Subcutaneous adipose tissue (tissue), 4 donors: ENCODE results near the gene MRPS10. TPM values are rescaled to one million over a fixed set of nuclear protein-coding genes. Genes with fewer than 3 reads are reported as not detected.

ENCODE experiments used
- total RNA-seq, 4 donors: library from RNA; depleted of rRNA; stranded (reverse); fragments of >200 nt; gene quantifications; one replicate each; pipeline ENCODE4 v1.1.0, GENCODE V29; 2016
- TF ChIP-seq, protein P1 (sequence below): fragments of 450-650 bp; IDR thresholded peaks from one replicate; pipeline ENCODE4 v1.5.1; 2016; ENCODE audit warnings: low read depth, mild to moderate bottlenecking, control low read depth, antibody characterized with exemption, moderate library complexity

MRPS10 gene
- total RNA-seq, 4 donors from 2014 or later, result 29.1 to 35.6 (median 31.9) TPM

DNA sequence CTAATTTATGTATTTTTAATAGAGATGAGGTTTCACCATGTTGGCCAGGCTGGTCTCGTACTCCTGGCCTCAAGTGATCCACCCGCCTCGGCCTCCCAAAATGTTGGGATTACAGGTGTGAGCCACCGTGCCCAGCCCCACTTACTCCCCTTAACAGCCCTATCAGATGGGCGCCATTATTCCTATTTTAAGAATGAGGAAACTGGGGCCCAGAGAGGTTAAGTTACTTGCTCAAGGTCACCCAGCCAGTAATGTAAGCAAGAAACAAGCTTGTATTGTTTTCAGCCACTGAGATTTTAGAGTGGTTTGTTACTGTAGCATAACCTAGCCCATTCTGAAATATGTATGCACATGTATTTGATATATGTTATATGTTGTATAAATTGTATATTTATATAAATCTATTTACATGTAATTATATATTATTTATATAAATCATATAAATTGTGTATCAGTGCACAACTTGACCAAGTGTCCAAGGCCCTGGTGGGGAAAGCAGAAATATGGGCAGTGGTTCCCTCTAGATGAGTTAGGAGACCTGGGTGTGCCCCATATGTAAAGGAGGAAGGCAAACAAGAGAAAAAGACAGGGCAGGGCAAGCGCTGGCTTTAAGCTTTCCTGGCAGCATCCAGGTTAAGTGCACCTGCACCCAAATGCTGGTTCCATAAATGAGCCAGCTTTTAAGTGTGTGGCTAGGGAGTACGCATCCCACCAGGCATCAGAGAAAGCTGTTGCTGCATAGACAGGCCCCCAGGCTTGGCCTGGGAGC is 45.7 kb downstream of the MRPS10 start:
- TF ChIP-seq, protein P1, sequence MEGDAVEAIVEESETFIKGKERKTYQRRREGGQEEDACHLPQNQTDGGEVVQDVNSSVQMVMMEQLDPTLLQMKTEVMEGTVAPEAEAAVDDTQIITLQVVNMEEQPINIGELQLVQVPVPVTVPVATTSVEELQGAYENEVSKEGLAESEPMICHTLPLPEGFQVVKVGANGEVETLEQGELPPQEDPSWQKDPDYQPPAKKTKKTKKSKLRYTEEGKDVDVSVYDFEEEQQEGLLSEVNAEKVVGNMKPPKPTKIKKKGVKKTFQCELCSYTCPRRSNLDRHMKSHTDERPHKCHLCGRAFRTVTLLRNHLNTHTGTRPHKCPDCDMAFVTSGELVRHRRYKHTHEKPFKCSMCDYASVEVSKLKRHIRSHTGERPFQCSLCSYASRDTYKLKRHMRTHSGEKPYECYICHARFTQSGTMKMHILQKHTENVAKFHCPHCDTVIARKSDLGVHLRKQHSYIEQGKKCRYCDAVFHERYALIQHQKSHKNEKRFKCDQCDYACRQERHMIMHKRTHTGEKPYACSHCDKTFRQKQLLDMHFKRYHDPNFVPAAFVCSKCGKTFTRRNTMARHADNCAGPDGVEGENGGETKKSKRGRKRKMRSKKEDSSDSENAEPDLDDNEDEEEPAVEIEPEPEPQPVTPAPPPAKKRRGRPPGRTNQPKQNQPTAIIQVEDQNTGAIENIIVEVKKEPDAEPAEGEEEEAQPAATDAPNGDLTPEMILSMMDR, result no peak

DNA sequence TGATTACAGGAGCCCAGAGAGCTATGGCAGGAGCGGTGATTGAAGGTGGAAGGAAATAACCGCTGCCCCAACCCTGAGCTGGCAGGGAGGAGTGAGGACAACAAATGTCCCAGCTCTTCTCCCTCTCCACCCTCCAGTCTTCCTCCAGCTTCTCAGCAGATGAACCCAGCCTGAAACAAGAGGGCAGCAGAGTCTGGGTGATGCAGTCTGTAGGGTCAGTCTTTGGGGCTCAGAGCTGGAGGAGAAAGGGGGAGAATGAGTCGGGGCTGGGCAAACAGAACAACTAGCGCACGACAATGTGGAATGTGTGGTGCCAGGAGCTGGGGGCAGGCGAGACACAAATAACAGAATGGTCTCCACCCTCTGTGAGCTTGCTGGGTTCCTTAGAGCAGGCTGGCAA is 49.0 kb downstream of the MRPS10 start:
- TF ChIP-seq, protein P1, result no peak

DNA sequence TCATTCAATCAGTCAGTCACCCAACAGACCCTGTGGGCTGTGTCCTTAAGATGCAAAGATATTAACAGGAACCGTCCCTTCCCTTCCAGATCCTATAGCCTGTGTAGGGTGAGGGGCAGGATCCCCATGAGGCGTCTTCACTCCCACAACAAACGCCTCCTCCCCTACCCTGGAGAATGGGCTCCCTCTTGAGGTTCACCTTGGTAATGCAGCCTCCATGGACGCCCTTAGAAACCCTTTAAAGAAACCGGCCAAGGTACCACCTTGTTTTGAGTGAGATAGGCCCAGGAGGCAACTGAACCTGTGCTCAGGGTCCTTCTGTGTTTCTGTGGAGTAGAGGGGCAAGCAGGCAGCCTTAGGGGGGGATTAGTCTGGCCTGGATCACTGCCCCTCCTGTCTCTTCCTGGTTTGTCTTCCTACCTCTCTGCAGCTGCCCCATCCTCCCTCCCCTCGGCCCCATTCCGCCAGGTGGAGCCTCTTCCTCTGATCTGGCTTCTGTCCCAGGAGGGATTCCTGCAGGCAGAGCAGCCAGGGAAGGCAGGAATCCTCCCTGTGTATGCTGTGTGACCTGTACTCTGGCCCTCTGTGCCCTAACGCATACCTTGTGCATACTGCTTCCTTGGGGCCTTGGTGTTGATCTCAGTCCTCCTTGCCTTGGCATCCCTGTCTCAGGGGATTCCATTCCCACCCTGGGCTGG is 51.1 kb downstream of the MRPS10 start:
- TF ChIP-seq, protein P1, result no peak

- TF ChIP-seq, protein P1, result no peak
Measured at GRCh38 chr6:42165016-42165415, 52.6 kb downstream of the MRPS10 start.

DNA sequence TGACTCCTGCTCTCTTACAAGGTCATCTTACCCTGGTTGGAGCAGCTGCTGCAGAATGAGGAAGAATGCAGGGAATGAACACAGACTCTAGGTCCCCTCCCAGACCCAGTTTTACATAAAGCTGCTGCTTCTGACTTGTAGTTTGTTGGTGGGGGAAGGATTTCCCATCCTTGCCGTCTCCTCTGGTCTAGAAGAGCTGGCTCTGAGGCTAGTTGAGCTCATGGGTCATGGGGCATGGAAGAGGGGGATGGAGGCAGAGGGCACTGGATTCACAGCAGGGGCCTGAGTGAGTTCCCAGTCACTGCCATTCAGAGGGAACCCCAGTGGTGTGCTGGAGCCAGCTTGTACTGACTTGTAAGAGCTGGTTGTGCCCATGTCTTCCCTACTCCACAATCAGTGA is 53.7 kb downstream of the MRPS10 start:
- TF ChIP-seq, protein P1, result no peak

GRCh38 chr6:42162812-42163211 is 54.8 kb downstream of the MRPS10 start:
- TF ChIP-seq, protein P1, result no peak

GRCh38 chr6:42162384-42162783 is 55.3 kb downstream of the MRPS10 start:
- TF ChIP-seq, protein P1, result no peak
